BE2C (cell line): ENCODE data around the gene CENPF.

Experiments used
- DNase-seq: peaks from one replicate; pipeline ENCODE4 v3.0.0-alpha.2; 2020
- H3K27me3 ChIP-seq: fragments of 250-450 bp; sonication (Bioruptor Pico); 2 replicates; pipeline ENCODE4 v1.5.1; 2020; ENCODE audit warnings: mild to moderate bottlenecking
- H3K36me3 ChIP-seq: fragments of 250-450 bp; sonication (Bioruptor Pico); 2 replicates; pipeline ENCODE4 v1.5.1; 2020; ENCODE audit warnings: mild to moderate bottlenecking
- H3K4me1 ChIP-seq: fragments of 250-450 bp; sonication (Bioruptor Pico); 2 replicates; pipeline ENCODE4 v1.5.1; 2020
- H3K4me3 ChIP-seq: 2 replicates; pipeline ENCODE4 v1.5.1; 2011; ENCODE audit warnings: low read depth, low read length
- H3K9me3 ChIP-seq: fragments of 250-450 bp; sonication (Bioruptor Pico); 2 replicates; pipeline ENCODE4 v1.5.1; 2020
- TF ChIP-seq, protein P1 (sequence below): IDR thresholded peaks from 2 replicates; pipeline ENCODE4 v1.5.1; 2012; ENCODE audit warnings: mild to moderate bottlenecking, low read depth, low read length

Gene CENPF

DNA sequence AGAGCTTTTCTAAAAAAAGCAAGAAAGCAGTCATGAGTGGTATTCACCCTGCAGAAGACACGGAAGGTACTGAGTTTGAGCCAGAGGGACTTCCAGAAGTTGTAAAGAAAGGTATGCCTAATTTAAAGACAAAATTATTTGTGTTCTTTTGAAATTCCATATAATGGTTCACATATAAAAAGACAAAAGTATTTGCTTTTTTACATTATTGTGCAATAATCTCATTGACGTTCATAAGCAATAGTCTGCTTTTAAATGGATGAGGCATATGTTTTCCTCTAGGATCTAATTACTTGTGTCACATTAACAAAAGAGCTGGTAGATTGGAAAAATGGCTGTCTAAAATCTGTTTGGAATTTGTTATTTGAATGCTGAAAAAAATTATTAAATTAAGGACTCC, 54.3 kb downstream of the CENPF start:
- no peaks in the 10 kb centered on the region for H3K9me3 ChIP-seq
- no peak overlapping the region for H3K4me3 ChIP-seq
- no peak for DNase-seq
- peaks cover 96% of the 10 kb centered on the region for H3K36me3 ChIP-seq
- TF ChIP-seq, protein P1, sequence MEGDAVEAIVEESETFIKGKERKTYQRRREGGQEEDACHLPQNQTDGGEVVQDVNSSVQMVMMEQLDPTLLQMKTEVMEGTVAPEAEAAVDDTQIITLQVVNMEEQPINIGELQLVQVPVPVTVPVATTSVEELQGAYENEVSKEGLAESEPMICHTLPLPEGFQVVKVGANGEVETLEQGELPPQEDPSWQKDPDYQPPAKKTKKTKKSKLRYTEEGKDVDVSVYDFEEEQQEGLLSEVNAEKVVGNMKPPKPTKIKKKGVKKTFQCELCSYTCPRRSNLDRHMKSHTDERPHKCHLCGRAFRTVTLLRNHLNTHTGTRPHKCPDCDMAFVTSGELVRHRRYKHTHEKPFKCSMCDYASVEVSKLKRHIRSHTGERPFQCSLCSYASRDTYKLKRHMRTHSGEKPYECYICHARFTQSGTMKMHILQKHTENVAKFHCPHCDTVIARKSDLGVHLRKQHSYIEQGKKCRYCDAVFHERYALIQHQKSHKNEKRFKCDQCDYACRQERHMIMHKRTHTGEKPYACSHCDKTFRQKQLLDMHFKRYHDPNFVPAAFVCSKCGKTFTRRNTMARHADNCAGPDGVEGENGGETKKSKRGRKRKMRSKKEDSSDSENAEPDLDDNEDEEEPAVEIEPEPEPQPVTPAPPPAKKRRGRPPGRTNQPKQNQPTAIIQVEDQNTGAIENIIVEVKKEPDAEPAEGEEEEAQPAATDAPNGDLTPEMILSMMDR, result no peak
- no peaks in the 10 kb centered on the region for H3K4me1 ChIP-seq
- no peaks in the 10 kb centered on the region for H3K27me3 ChIP-seq

DNA sequence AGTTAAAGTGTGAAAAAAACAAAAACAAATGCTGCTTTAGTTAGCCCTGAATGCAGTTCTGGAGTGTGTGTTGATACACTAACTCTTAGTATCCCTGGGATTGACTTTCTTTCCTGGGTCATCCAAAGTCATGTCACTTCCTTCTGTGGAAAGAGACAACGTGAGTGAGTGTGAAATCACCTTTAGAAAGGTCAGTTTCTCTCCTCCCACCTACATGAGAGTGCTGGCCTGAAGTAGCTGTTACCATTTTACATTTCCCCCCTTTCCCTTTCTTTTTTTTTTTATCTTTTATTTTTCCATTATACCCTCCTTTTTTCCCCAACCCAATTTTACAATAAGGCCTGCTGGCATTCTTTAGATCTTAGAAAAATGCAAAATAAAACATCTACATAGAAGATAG, 55.2 kb downstream of the CENPF start:
- no peak for DNase-seq
- H3K27me3 ChIP-seq, result no peaks in the 10 kb centered on the region
- peaks cover 96% of the 10 kb centered on the region for H3K36me3 ChIP-seq
- TF ChIP-seq, protein P1, result no peak
- no peak overlapping the region for H3K4me3 ChIP-seq
- H3K9me3 ChIP-seq, result no peaks in the 10 kb centered on the region
- no peaks in the 10 kb centered on the region for H3K4me1 ChIP-seq

DNA sequence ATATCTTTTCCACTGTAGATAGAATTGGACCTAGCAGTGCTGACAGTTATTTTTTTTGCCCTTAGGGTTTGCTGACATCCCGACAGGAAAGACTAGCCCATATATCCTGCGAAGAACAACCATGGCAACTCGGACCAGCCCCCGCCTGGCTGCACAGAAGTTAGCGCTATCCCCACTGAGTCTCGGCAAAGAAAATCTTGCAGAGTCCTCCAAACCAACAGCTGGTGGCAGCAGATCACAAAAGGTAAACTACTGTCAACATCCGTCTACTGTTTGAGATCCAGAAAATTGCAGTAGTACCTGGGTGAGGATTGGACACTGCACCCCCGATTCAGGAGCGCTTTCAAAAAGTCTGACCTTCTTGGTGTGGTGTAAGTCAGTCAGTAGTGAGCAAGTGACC, 55.8 kb downstream of the CENPF start:
- Histone ChIP-seq H3K4me1 (no peaks in the 10 kb centered on the region), H3K9me3 (no peaks in the 10 kb centered on the region), H3K4me3 (no peak overlapping the region), H3K36me3 (peaks cover 96% of the 10 kb centered on the region), H3K27me3 (no peaks in the 10 kb centered on the region)
- peak; percentile 14 for DNase-seq
- TF ChIP-seq, protein P1, result peak; percentile 40

DNA sequence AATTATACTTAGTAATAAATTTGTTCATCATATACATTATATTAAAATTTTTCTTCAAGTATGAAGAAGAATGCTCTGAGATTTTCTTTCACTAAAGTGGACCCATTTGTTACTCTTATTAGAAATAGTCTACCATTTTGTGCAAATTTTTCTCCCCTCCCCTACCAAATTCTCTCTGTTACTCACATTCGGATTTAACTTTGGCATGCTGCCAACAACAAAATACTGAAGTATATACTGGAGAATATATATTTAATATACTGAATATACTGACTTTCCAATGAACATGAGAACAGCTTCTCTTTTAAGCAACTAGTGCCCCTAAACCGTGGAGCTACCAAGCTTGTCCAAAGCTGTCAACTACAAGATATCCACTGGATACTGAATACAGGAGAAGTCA, 57.2 kb downstream of the CENPF start:
- no peaks in the 10 kb centered on the region for H3K27me3 ChIP-seq
- no peak overlapping the region for H3K4me3 ChIP-seq
- no peaks in the 10 kb centered on the region for H3K9me3 ChIP-seq
- no peaks in the 10 kb centered on the region for H3K4me1 ChIP-seq
- TF ChIP-seq, protein P1, result no peak
- H3K36me3 ChIP-seq, result peaks cover 96% of the 10 kb centered on the region
- DNase-seq, result no peak

DNA sequence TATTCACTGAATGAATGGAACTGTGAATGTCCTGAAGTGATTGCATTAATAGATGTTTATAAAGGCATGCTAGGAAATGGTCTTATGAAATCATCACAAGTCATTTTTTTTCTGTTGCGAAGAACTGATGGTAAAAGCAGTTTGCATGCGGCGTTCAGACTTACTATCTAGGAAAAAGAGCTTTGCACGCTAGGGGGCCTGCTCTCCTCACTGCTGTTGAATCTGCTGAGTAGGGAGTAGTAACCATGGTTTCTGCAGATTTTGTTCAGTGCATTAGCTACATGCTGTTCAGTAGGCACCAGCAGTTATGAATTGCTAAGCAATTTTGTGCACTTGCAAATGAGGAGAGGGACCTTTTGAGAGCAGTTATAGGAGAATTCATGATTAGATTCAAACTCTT, 57.9 kb downstream of the CENPF start:
- Histone ChIP-seq H3K36me3 (peaks cover 96% of the 10 kb centered on the region), H3K27me3 (no peaks in the 10 kb centered on the region), H3K4me3 (no peak overlapping the region), H3K4me1 (no peaks in the 10 kb centered on the region), H3K9me3 (no peaks in the 10 kb centered on the region)
- DNase-seq, result no peak
- TF ChIP-seq, protein P1, result no peak; the same call in 1 of the 2 replicates

DNA sequence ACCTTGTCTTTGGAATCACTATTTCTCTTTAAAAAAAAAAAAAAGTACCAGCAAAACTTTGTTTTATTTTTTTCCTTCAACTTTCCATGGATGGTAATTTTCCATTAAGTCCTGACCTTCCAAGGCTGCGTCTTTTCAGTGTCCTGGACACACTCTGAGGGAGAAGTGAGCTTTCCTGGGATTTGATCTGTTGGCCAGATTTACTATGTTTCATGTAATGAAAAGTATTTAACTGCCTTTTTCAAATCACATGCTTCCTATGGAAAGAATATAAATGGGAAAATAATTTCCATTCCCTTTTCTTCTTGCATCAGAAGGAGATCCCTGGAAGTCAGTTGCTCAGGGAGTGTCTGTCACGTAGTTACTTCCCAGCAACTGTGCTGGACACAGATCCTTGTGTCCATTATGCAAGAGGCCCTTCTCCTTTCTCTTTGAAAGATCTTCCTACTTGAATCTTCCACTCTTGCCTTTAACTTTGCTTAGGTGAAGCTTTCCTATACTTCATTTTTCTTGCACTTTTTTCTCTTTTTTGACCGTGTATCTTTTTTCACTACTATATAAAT, 59.3 kb downstream of the CENPF start:
- Histone ChIP-seq H3K4me3 (no peak overlapping the region), H3K9me3 (no peaks in the 10 kb centered on the region), H3K27me3 (no peaks in the 10 kb centered on the region), H3K36me3 (peaks cover 96% of the 10 kb centered on the region), H3K4me1 (no peaks in the 10 kb centered on the region)
- TF ChIP-seq, protein P1, result no peak
- DNase-seq, result no peak
